Testis (tissue), 3 donors: ENCODE data around the gene MYNN. TPM values are rescaled to one million over a fixed set of nuclear protein-coding genes. Genes with fewer than 3 reads are reported as not detected.
A peak's percentile ranks its signal among the peaks of the same experiment; 100 is the strongest.

Experiments
- DNase-seq: peaks from one replicate; pipeline ENCODE4 v3.0.0-alpha.2; 2019
- H3K27ac ChIP-seq, 2 donors: fragments of 200-600 bp; sonication (generic); one replicate each; pipeline ENCODE4 v1.5.1; 2019
- H3K27me3 ChIP-seq: fragments of 200-600 bp; sonication (generic); one replicate; pipeline ENCODE4 v1.5.1; 2019
- H3K36me3 ChIP-seq: fragments of 200-600 bp; sonication (generic); one replicate; pipeline ENCODE4 v1.5.1; 2017; ENCODE audit warnings: low read depth; ENCODE audit errors: missing control alignments
- H3K4me1 ChIP-seq: fragments of 200-600 bp; sonication (generic); one replicate; pipeline ENCODE4 v1.5.1; 2019
- H3K4me3 ChIP-seq, 2 donors: fragments of 200-600 bp; sonication (generic); one replicate each; pipeline ENCODE4 v1.5.1; 2017 to 2019
- H3K9me3 ChIP-seq: fragments of 200-600 bp; sonication (generic); one replicate; pipeline ENCODE4 v1.5.1; 2017
- POLR2A ChIP-seq: fragments of 450-650 bp; IDR thresholded peaks from one replicate; pipeline ENCODE4 v1.6.1; 2017; ENCODE audit warnings: antibody characterized with exemption, mild to moderate bottlenecking, moderate library complexity
- WGBS, 2 donors: methylation state at CpG; one replicate each; pipeline ENCODE4 v1.1.5; 2018; 5-methylcytosine and 5-hydroxymethylcytosine counted together
- intact Hi-C: fragments of 100-400 bp; cut with DNase I; formaldehyde crosslinking; loops from one replicate; pipeline ENCODE4 v1.15.1; 2023; ENCODE audit warnings: low total_unique reads
- polyA plus RNA-seq: library from polyadenylated mRNA; stranded (reverse); fragments of 350-450 nt; fragmentation: Illumina TruSeq; extraction: RNeasy Lipid Tissue Mini Kit (QIAGEN cat#74804); gene quantifications from one replicate; pipeline ENCODE4 v1.2.3, GENCODE V29; 2014; ENCODE audit warnings: low read depth, low replicate concordance; ENCODE audit not compliant: insufficient read depth
- total RNA-seq, 2 donors: library from RNA; depleted of rRNA; stranded (reverse); fragments of >200 nt; gene quantifications; one replicate each; pipeline ENCODE4 v1.2.3, GENCODE V29; 2016
- TF ChIP-seq, protein P1 (sequence below), 3 experiments: fragments of 450-650 bp in 2 of 3; fragments of 200-600 bp in 1 of 3; sonication (generic) in 1 of 3; IDR thresholded peaks; one replicate each; pipeline ENCODE4 v1.5.1; 2016 to 2019; ENCODE audit warnings: antibody characterized with exemption in 3 of 3, mild to moderate bottlenecking in 2 of 3, moderate library complexity in 1 of 3

Gene MYNN
- total and polyA plus RNA-seq, 3 donors from 2014 or later, result 14.6 to 27.0 (median 22.4) TPM

DNA sequence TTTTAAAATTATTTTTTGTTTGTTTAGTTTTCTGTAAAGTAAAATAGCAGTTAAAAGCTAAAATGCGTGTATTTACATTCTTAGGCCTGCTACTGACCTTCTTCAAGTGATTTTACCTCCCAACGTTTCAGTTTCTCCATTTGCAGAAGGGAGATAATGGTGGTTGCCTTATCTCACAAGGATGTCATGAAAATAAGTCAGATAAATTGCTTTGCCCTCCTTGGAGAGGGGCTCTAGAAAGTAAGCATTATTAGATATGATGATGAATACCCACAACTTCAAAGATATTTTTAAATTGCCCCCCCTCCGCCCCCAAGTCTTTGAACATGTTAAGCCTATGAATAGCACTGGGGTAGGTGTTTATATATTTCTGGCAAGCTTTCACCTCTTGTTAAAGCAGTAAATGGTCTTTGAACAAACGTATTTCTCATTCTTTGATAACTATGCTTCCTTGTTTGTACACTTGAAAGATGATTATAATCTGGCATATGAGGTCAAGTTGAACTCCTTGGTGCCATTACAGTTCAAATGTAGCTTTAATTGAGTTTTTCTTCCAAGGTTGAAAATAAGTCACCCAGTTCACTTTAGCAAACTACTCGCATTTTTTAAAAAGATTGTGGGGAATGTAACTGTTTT is 14.7 kb upstream of the MYNN start:
- H3K4me3 ChIP-seq, result no peak overlapping the region
- TF ChIP-seq POLR2A, result no peak
- TF ChIP-seq, protein P1, sequence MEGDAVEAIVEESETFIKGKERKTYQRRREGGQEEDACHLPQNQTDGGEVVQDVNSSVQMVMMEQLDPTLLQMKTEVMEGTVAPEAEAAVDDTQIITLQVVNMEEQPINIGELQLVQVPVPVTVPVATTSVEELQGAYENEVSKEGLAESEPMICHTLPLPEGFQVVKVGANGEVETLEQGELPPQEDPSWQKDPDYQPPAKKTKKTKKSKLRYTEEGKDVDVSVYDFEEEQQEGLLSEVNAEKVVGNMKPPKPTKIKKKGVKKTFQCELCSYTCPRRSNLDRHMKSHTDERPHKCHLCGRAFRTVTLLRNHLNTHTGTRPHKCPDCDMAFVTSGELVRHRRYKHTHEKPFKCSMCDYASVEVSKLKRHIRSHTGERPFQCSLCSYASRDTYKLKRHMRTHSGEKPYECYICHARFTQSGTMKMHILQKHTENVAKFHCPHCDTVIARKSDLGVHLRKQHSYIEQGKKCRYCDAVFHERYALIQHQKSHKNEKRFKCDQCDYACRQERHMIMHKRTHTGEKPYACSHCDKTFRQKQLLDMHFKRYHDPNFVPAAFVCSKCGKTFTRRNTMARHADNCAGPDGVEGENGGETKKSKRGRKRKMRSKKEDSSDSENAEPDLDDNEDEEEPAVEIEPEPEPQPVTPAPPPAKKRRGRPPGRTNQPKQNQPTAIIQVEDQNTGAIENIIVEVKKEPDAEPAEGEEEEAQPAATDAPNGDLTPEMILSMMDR (IDR thresholded peaks at IDR 0.05), result no peak
- H3K27ac ChIP-seq, result no peak overlapping the region
- no peaks in the 10 kb centered on the region for H3K9me3 ChIP-seq
- 50 to 59% methylated on average over 5 of the region's 5 CpGs for WGBS, 2 donors
- DNase-seq, result no peak
- no peaks in the 10 kb centered on the region for H3K4me1 ChIP-seq
- H3K27me3 ChIP-seq, result no peaks in the 10 kb centered on the region
- intact Hi-C loops, result no loop called here
- no peaks in the 10 kb centered on the region for H3K36me3 ChIP-seq

GRCh38 chr3:169759256-169759655 is 13.9 kb upstream of the MYNN start:
- 89% methylated on average over 2 of the region's 2 CpGs for WGBS, 2 donors
- H3K4me1 ChIP-seq, result no peaks in the 10 kb centered on the region
- no peaks in the 10 kb centered on the region for H3K9me3 ChIP-seq
- no peak overlapping the region for H3K27ac ChIP-seq
- no peak overlapping the region for H3K4me3 ChIP-seq
- intact Hi-C loops, result no loop called here
- no peak for TF ChIP-seq POLR2A
- TF ChIP-seq, protein P1 (IDR thresholded peaks at IDR 0.05), result no peak
- H3K36me3 ChIP-seq, result no peaks in the 10 kb centered on the region
- DNase-seq, result no peak
- H3K27me3 ChIP-seq, result no peaks in the 10 kb centered on the region

GRCh38 chr3:169760479-169760878 is 12.7 kb upstream of the MYNN start:
- 63 to 66% methylated on average over 4 of the region's 4 CpGs for WGBS, 2 donors
- no peak for DNase-seq
- Histone ChIP-seq H3K27ac (no peak overlapping the region), H3K4me1 (no peaks in the 10 kb centered on the region), H3K4me3 (no peak overlapping the region), H3K27me3 (no peaks in the 10 kb centered on the region), H3K36me3 (no peaks in the 10 kb centered on the region), H3K9me3 (no peaks in the 10 kb centered on the region)
- intact Hi-C loops, result no loop called here
- TF ChIP-seq POLR2A, result no peak
- TF ChIP-seq, protein P1 (IDR thresholded peaks at IDR 0.05), result no peak

- WGBS, 2 donors, result 0% methylated on average over 8 to 25 of the region's 46 CpGs
- Histone ChIP-seq H3K27ac (peak overlapping the region; percentile 97 to 98), H3K36me3 (no peaks in the 10 kb centered on the region), H3K9me3 (no peaks in the 10 kb centered on the region), H3K27me3 (no peaks in the 10 kb centered on the region), H3K4me3 (peak overlapping the region; percentile 83 to 99), H3K4me1 (no peaks in the 10 kb centered on the region)
- TF ChIP-seq, protein P1 (IDR thresholded peaks at IDR 0.05), result no peak
- no peak for TF ChIP-seq POLR2A
- peak; percentile 81 for DNase-seq
- intact Hi-C loops, result no loop called here
Measured at GRCh38 chr3:169764312-169764881, 8.8 kb upstream of the MYNN start.
